Measurements from ENCODE around the gene NEU1. TPM values are rescaled to one million over a fixed set of nuclear protein-coding genes. Genes with fewer than 3 reads are reported as not detected.
"Not testable (repeated sequence)": the region's sequence is repeated elsewhere in the genome, so short reads cannot be mapped to it uniquely, and the experiment has no call there.

The NEU1 gene
- total and polyA plus RNA-seq, 2 of the 8 experiments (the other 6 are each of a cell fraction or from before 2014, with no cell fraction given), result 41.2 to 72.1 TPM

- TF ChIP-seq SRF (IDR thresholded peaks at IDR 0.05; ENCODE audit: low read depth, low read length), result no peak
Measured at GRCh38 chr6:31821301-31822035, 41.2 kb downstream of the NEU1 start (continued).

DNA sequence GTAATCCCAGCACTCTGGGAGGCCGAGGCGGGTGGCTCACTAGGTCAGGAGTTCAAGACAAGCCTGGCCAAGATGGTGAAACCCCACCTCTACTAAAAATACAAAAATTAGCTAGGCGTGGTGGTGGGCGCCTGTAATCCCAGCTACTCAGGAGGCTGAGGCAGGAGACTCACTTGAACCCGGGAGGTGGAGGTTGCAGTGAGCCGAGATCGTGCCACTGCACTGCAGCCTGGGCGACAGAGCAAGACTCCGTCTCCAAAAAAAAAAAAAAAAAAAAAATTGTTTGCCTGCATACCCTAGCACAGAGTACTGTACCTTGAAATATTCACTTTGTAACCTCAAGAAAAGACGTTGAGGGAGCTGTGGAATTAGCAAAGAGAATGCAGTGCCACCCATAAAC is 42.2 kb downstream of the NEU1 start:
- H4K5ac ChIP-seq (ENCODE audit: insufficient read length, low read depth, low read length); FAIRE-seq; H2BK12ac ChIP-seq (ENCODE audit: low read depth, low read length); H2BK20ac ChIP-seq (ENCODE audit: low read length); H3K4me2 ChIP-seq (ENCODE audit: insufficient read depth in 1 of 2, low read depth in 2 of 2, low read length in 2 of 2); H2BK15ac ChIP-seq (ENCODE audit: low read length); H3K9me3 ChIP-seq (ENCODE audit: insufficient read depth in 2 of 2, low read depth in 1 of 2, low read length in 1 of 2); H3K79me2 ChIP-seq (ENCODE audit: control insufficient read depth in 1 of 2, insufficient read depth in 2 of 2, low read length in 2 of 2); H3K27me3 ChIP-seq (replicated peaks in 1 of 4; ENCODE audit: control insufficient read depth in 3 of 4, extremely low read depth in 1 of 4, insufficient read depth in 3 of 4, low read length in 3 of 4); H3K9ac ChIP-seq (replicated peaks in 1 of 4; ENCODE audit: extremely low read depth in 1 of 4, low read depth in 3 of 4, low read length in 3 of 4); H2BK120ac ChIP-seq (replicated peaks; ENCODE audit: low read depth, low read length); H3K18ac ChIP-seq (ENCODE audit: extremely low read depth, low read length); H3K4me1 ChIP-seq (replicated peaks in 1 of 4; ENCODE audit: control insufficient read depth in 3 of 4, insufficient read depth in 4 of 4, low read length in 3 of 4); H2BK5ac ChIP-seq (ENCODE audit: low read depth, low read length); H3K27ac ChIP-seq (ENCODE audit: low read depth, low read length); H3K4ac ChIP-seq (replicated peaks; ENCODE audit: insufficient read length, low read depth, low read length); H3K36me3 ChIP-seq (ENCODE audit: control insufficient read depth in 2 of 4, insufficient read depth in 4 of 4, low read length in 3 of 4); H3K4me3 ChIP-seq (ENCODE audit: extremely low read depth in 1 of 4, insufficient read depth in 2 of 4, low read depth in 3 of 4, low read length in 4 of 4); H2AFZ ChIP-seq (ENCODE audit: low read length); H3K23ac ChIP-seq (ENCODE audit: insufficient read length); H2AK5ac ChIP-seq (ENCODE audit: low read depth, low read length); DNase-seq (ENCODE audit: low read depth in 1 of 2, low spot score in 2 of 2); H3K56ac ChIP-seq (replicated peaks; ENCODE audit: insufficient read length, low read depth, low read length); H3K79me1 ChIP-seq (ENCODE audit: low read depth, low read length); H3K14ac ChIP-seq (ENCODE audit: insufficient read length); H3K23me2 ChIP-seq (ENCODE audit: low read depth, low read length); H4K91ac ChIP-seq (replicated peaks; ENCODE audit: insufficient read length, low read length); H4K8ac ChIP-seq (ENCODE audit: extremely low read depth, insufficient read depth, low read length); H4K20me1 ChIP-seq (replicated peaks in 1 of 2; ENCODE audit: control insufficient read depth in 1 of 2, insufficient read depth in 2 of 2, low read length in 2 of 2): not testable (repeated sequence)
- ChIA-PET CTCF (ENCODE audit: partially characterized antibody) (interaction anchor here (0.6 to 2.6 kb wide), 7 partner anchors 10 to 162 kb away, joined by 3 to 11 read pairs (median 4); no protein-coding TSS in a partner anchor), POLR2A (ENCODE audit: partially characterized antibody) (interaction anchor here (1.0 to 10.9 kb wide), 5 partner anchors 11 to 25 kb away, joined by 4 to 136 read pairs (median 4); partner anchors contain the start of gene VARS1)
- WGBS, 2 experiments (ENCODE audit: extremely low coverage in 1 of 2, insufficient coverage in 1 of 2, insufficient read length in 1 of 2, insufficient replicate concordance in 2 of 2, low coverage in 1 of 2, low lambda C conversion rate in 2 of 2, missing lambda C conversion rate in 1 of 2), result 88% methylated on average over 7 of the region's 10 CpGs; no CpG with 5 or more reads in 1 of the 2 experiments
